ENCODE measurements around the gene HOOK2.

- no peak for TF ChIP-seq POLR2A (IDR thresholded peaks at IDR 0.05; ENCODE audit: borderline replicate concordance, extremely low read depth, insufficient read depth, insufficient read length)
- no peak for TF ChIP-seq POLR2AphosphoS5 (IDR thresholded peaks at IDR 0.05; ENCODE audit: low read depth, low read length)
- no peak for TF ChIP-seq MAX (IDR thresholded peaks at IDR 0.05)
- TF ChIP-seq CTCF (IDR thresholded peaks at IDR 0.05 in 2 of 3, conservative IDR thresholded peaks at IDR 0.05 in 1 of 3; ENCODE audit: borderline replicate concordance in 1 of 3, insufficient read depth in 1 of 3, low read depth in 2 of 3, low read length in 2 of 3), result no peak
- no peak for TF ChIP-seq EZH2 (IDR thresholded peaks at IDR 0.05)
- TF ChIP-seq RAD21 (IDR thresholded peaks at IDR 0.05; ENCODE audit: low read depth), result no peak
- TF ChIP-seq EGR1 (IDR thresholded peaks at IDR 0.05; ENCODE audit: low read depth), result no peak
- TF ChIP-seq ELF1 (IDR thresholded peaks at IDR 0.05; ENCODE audit: borderline replicate concordance, low read depth), result no peak
- TF ChIP-seq YY1 (IDR thresholded peaks at IDR 0.05; ENCODE audit: extremely low read depth, insufficient replicate concordance, low read depth, low read length), result no peak
- no peak for TF ChIP-seq SRF (IDR thresholded peaks at IDR 0.05; ENCODE audit: low read depth)
- TF ChIP-seq SP1 (IDR thresholded peaks at IDR 0.05; ENCODE audit: low read depth), result no peak
- TF ChIP-seq, protein P1, sequence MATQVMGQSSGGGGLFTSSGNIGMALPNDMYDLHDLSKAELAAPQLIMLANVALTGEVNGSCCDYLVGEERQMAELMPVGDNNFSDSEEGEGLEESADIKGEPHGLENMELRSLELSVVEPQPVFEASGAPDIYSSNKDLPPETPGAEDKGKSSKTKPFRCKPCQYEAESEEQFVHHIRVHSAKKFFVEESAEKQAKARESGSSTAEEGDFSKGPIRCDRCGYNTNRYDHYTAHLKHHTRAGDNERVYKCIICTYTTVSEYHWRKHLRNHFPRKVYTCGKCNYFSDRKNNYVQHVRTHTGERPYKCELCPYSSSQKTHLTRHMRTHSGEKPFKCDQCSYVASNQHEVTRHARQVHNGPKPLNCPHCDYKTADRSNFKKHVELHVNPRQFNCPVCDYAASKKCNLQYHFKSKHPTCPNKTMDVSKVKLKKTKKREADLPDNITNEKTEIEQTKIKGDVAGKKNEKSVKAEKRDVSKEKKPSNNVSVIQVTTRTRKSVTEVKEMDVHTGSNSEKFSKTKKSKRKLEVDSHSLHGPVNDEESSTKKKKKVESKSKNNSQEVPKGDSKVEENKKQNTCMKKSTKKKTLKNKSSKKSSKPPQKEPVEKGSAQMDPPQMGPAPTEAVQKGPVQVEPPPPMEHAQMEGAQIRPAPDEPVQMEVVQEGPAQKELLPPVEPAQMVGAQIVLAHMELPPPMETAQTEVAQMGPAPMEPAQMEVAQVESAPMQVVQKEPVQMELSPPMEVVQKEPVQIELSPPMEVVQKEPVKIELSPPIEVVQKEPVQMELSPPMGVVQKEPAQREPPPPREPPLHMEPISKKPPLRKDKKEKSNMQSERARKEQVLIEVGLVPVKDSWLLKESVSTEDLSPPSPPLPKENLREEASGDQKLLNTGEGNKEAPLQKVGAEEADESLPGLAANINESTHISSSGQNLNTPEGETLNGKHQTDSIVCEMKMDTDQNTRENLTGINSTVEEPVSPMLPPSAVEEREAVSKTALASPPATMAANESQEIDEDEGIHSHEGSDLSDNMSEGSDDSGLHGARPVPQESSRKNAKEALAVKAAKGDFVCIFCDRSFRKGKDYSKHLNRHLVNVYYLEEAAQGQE (IDR thresholded peaks at IDR 0.05; ENCODE audit: low read depth), result no peak
- peak; percentile 86 for TF ChIP-seq TCF7L2 (IDR thresholded peaks at IDR 0.05; ENCODE audit: borderline replicate concordance, extremely low read depth, insufficient read depth, insufficient read length)
- TF ChIP-seq ZNF274 (IDR thresholded peaks at IDR 0.05; ENCODE audit: low read depth, low read length), result no peak
Measured at GRCh38 chr19:12800923-12801465, 25.6 kb upstream of the HOOK2 start.

Measured in HCT116 (cell line).